Neural progenitor cell (in vitro differentiated cells): ENCODE measurements around the gene PON1. TPM values are rescaled to one million over a fixed set of nuclear protein-coding genes. Genes with fewer than 3 reads are reported as not detected.

Experiments used
- DNase-seq: peaks from one replicate; pipeline ENCODE4 v3.0.0-alpha.2; 2016; ENCODE audit warnings: low spot score
- H2AFZ ChIP-seq: fragments of 200-600 bp; sonication (generic); replicated peaks from 2 replicates; pipeline ENCODE4 v1.6.1; 2016; ENCODE audit warnings: antibody characterized with exemption
- H3F3A ChIP-seq: fragments of 200-600 bp; sonication (generic); 2 replicates; pipeline ENCODE4 v1.6.1; 2016; ENCODE audit warnings: antibody characterized with exemption, low read depth
- H3K27ac ChIP-seq: fragments of 200-600 bp; sonication (generic); 2 replicates; pipeline ENCODE4 v1.5.1; 2016; ENCODE audit warnings: mild to moderate bottlenecking
- H3K27me3 ChIP-seq: fragments of 200-600 bp; sonication (generic); 2 replicates; pipeline ENCODE4 v1.6.1; 2016; ENCODE audit warnings: mild to moderate bottlenecking, moderate library complexity
- H3K36me3 ChIP-seq: fragments of 200-600 bp; sonication (generic); 2 replicates; pipeline ENCODE4 v1.5.1; 2016
- H3K4me1 ChIP-seq: fragments of 200-600 bp; sonication (generic); 2 replicates; pipeline ENCODE4 v1.6.1; 2016; ENCODE audit warnings: mixed run types
- H3K4me2 ChIP-seq: fragments of 200-600 bp; sonication (generic); 2 replicates; pipeline ENCODE4 v1.6.1; 2016
- H3K4me3 ChIP-seq: fragments of 200-600 bp; sonication (generic); 2 replicates; pipeline ENCODE4 v1.5.1; 2016
- H3K79me2 ChIP-seq: fragments of 200-600 bp; sonication (generic); 2 replicates; pipeline ENCODE4 v1.6.1; 2016; ENCODE audit warnings: low read depth
- H3K9ac ChIP-seq: fragments of 200-600 bp; sonication (generic); 2 replicates; pipeline ENCODE4 v1.6.1; 2016
- H3K9me3 ChIP-seq: fragments of 200-600 bp; sonication (generic); 2 replicates; pipeline ENCODE4 v1.5.1; 2016; ENCODE audit warnings: low read depth
- H4K20me1 ChIP-seq: fragments of 200-600 bp; sonication (generic); 2 replicates; pipeline ENCODE4 v1.6.1; 2016; ENCODE audit warnings: low read depth
- H3K27ac Mint-ChIP-seq: 3 replicates; pipeline ENCODE4 v1.8.0; 2021; ENCODE audit warnings: mixed read lengths
- H3K27me3 Mint-ChIP-seq: 2 replicates; pipeline ENCODE4 v1.8.0; 2022; ENCODE audit warnings: low read depth, mild to moderate bottlenecking, inconsistent platforms, moderate library complexity, mixed read lengths; ENCODE audit not compliant: insufficient read depth
- H3K36me3 Mint-ChIP-seq: 3 replicates; pipeline ENCODE4 v1.8.0; 2021; ENCODE audit warnings: mixed read lengths
- H3K4me1 Mint-ChIP-seq: 3 replicates; pipeline ENCODE4 v1.8.0; 2021; ENCODE audit warnings: mixed read lengths
- H3K4me3 Mint-ChIP-seq: 3 replicates; pipeline ENCODE4 v1.8.0; 2021; ENCODE audit warnings: mild to moderate bottlenecking, moderate library complexity, mixed read lengths
- H3K9me3 Mint-ChIP-seq: 3 replicates; pipeline ENCODE4 v1.8.0; 2020; ENCODE audit warnings: mixed read lengths
- EZH2 ChIP-seq: fragments of 200-600 bp; sonication (generic); IDR thresholded peaks from 2 replicates; pipeline ENCODE4 v1.6.1; 2017; ENCODE audit warnings: antibody characterized with exemption, mild to moderate bottlenecking, moderate library complexity
- EZH2phosphoT487 ChIP-seq: fragments of 200-600 bp; sonication (generic); IDR thresholded peaks from 2 replicates; pipeline ENCODE4 v1.6.1; 2017; ENCODE audit warnings: antibody characterized with exemption
- total RNA-seq: library from RNA; depleted of rRNA; stranded (reverse); fragments of >200 nt; gene quantifications from 2 replicates; pipeline ENCODE4 v1.2.3, GENCODE V29; 2015; ENCODE audit warnings: low replicate concordance
- TF ChIP-seq, protein P1 (sequence below): fragments of 200-600 bp; sonication (generic); IDR thresholded peaks from 2 replicates; pipeline ENCODE4 v1.5.1; 2017; ENCODE audit warnings: antibody characterized with exemption, mild to moderate bottlenecking

PON1 gene
- total RNA-seq, 1 donor from 2014 or later: 1.7 TPM

DNA sequence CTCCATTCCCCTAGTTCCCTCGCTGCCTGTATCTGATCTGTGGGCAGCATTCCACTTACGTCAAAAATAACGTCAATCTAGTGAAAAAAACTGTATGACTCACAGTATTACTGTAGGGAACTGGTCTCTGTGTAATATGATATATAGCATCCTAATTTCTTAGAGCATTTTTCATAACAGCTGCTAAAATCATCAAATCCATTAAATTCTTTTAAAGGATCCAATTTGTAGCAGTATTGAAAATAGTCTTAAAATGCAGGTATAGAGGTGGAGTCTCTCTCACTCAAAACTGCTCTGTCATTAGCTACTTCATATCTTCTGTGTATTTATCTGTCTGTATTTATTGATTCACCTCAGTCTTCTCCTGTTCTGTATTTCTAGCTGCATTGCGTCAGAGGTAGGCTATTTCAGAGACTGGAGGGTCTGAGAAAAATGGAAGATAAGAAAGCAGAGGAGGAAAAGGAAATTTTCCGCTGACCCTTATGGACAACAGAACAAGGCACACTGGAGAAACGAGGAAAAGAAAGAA is 59.9 kb downstream of the PON1 start:
- no peaks in the 10 kb centered on the region for H3K9me3 ChIP-seq
- H4K20me1 ChIP-seq: no peaks in the 10 kb centered on the region
- DNase-seq: no peak
- no peaks in the 10 kb centered on the region for H3K36me3 ChIP-seq
- no peaks in the 10 kb centered on the region for H3K4me1 ChIP-seq
- Mint-ChIP-seq H3K27me3 (no peaks in the 10 kb centered on the region), H3K4me1 (no peaks in the 10 kb centered on the region), H3K27ac (no peak overlapping the region), H3K4me3 (no peak overlapping the region), H3K36me3 (peaks cover 3% of the 10 kb centered on the region), H3K9me3 (no peaks in the 10 kb centered on the region)
- H3K27me3 ChIP-seq: no peaks in the 10 kb centered on the region
- H3K9ac ChIP-seq: no peak overlapping the region
- H3K4me3 ChIP-seq: no peak overlapping the region
- no peaks in the 10 kb centered on the region for H3F3A ChIP-seq
- no peak overlapping the region for H3K27ac ChIP-seq
- no peak overlapping the region for H3K4me2 ChIP-seq
- TF ChIP-seq EZH2phosphoT487 (no peak), EZH2 (no peak)
- TF ChIP-seq, protein P1, sequence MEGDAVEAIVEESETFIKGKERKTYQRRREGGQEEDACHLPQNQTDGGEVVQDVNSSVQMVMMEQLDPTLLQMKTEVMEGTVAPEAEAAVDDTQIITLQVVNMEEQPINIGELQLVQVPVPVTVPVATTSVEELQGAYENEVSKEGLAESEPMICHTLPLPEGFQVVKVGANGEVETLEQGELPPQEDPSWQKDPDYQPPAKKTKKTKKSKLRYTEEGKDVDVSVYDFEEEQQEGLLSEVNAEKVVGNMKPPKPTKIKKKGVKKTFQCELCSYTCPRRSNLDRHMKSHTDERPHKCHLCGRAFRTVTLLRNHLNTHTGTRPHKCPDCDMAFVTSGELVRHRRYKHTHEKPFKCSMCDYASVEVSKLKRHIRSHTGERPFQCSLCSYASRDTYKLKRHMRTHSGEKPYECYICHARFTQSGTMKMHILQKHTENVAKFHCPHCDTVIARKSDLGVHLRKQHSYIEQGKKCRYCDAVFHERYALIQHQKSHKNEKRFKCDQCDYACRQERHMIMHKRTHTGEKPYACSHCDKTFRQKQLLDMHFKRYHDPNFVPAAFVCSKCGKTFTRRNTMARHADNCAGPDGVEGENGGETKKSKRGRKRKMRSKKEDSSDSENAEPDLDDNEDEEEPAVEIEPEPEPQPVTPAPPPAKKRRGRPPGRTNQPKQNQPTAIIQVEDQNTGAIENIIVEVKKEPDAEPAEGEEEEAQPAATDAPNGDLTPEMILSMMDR: no peak
- H3K79me2 ChIP-seq: no peaks in the 10 kb centered on the region
- no peak overlapping the region for H2AFZ ChIP-seq

DNA sequence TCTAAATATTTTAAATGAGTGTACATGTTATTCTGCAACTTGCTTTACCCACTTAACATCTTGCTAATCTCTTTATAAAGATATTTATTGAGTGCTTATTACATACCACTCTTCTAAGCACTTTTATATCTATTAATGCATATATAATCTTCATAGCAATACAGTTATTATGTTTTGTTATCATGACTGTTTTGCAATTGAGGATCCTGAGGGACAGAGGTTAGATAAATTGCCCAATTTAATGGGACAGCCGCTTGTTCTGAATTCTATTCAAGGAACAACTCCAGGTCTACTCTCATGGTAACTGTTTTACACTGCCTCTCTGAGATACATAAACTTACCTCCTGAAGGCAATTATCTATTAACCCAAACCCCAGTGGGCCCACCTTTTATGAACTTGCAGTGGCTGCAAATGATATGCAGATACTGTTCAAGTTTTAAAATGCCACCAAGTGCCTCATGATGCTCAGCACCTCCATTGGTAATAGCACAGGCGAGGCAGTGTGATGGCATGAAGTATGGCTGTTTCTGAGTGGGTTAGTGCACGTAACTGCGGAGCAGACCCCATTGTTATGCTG is 60.5 kb downstream of the PON1 start:
- H3K79me2 ChIP-seq: no peaks in the 10 kb centered on the region
- no peak overlapping the region for H3K9ac ChIP-seq
- no peak overlapping the region for H3K4me3 Mint-ChIP-seq
- H3K9me3 Mint-ChIP-seq: no peaks in the 10 kb centered on the region
- H3K27me3 Mint-ChIP-seq: no peaks in the 10 kb centered on the region
- no peaks in the 10 kb centered on the region for H3K27me3 ChIP-seq
- H3K4me3 ChIP-seq: no peak overlapping the region
- H3K27ac Mint-ChIP-seq: no peak overlapping the region
- H3K36me3 ChIP-seq: no peaks in the 10 kb centered on the region
- no peak overlapping the region for H3K4me2 ChIP-seq
- H3K4me1 Mint-ChIP-seq: no peaks in the 10 kb centered on the region
- H3K9me3 ChIP-seq: no peaks in the 10 kb centered on the region
- no peak overlapping the region for H2AFZ ChIP-seq
- H3F3A ChIP-seq: no peaks in the 10 kb centered on the region
- peaks cover 3% of the 10 kb centered on the region for H3K36me3 Mint-ChIP-seq
- TF ChIP-seq EZH2 (no peak), EZH2phosphoT487 (no peak)
- TF ChIP-seq, protein P1: no peak
- no peaks in the 10 kb centered on the region for H3K4me1 ChIP-seq
- DNase-seq: no peak
- no peak overlapping the region for H3K27ac ChIP-seq
- no peaks in the 10 kb centered on the region for H4K20me1 ChIP-seq

DNA sequence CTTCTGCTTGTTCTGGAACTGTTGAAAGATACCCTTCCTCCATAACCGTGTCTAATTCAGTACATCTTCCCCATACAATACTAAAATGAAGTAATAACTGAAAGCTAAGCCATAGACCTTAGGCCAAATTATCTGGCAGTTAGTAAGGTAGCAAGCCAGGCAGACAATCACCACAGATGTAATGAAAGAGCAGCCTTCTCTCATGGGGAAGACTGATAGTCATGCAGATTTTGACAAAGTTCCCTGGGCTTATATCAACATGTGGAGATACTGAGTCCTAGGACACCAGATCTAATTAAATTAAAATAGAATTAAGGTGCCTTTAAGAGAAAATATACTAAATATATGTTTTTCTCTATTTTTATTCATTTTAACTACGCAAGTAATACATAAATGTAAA is 61.5 kb downstream of the PON1 start:
- Mint-ChIP-seq H3K27me3 (no peaks in the 10 kb centered on the region), H3K27ac (no peak overlapping the region), H3K36me3 (no peaks in the 10 kb centered on the region), H3K4me3 (no peak overlapping the region), H3K4me1 (no peaks in the 10 kb centered on the region), H3K9me3 (no peaks in the 10 kb centered on the region)
- TF ChIP-seq, protein P1: no peak
- TF ChIP-seq EZH2 (no peak), EZH2phosphoT487 (no peak)
- DNase-seq: no peak
- no peaks in the 10 kb centered on the region for H3K36me3 ChIP-seq
- no peak overlapping the region for H2AFZ ChIP-seq
- H3K9ac ChIP-seq: no peak overlapping the region
- no peaks in the 10 kb centered on the region for H3F3A ChIP-seq
- H4K20me1 ChIP-seq: no peaks in the 10 kb centered on the region
- H3K4me3 ChIP-seq: no peak overlapping the region
- no peaks in the 10 kb centered on the region for H3K4me1 ChIP-seq
- no peak overlapping the region for H3K27ac ChIP-seq
- no peaks in the 10 kb centered on the region for H3K79me2 ChIP-seq
- H3K4me2 ChIP-seq: no peak overlapping the region
- H3K27me3 ChIP-seq: no peaks in the 10 kb centered on the region
- H3K9me3 ChIP-seq: no peaks in the 10 kb centered on the region
